Glutamatergic neuron (in vitro differentiated cells): ENCODE measurements around the gene PLEKHA7. TPM values are rescaled to one million over a fixed set of nuclear protein-coding genes. Genes with fewer than 3 reads are reported as not detected.

Source experiments
- DNase-seq: peaks from one replicate; pipeline ENCODE4 v3.0.0; 2022
- H3K27ac Mint-ChIP-seq: one replicate; pipeline ENCODE4 v1.8.0; 2020; ENCODE audit warnings: mild to moderate bottlenecking, mixed read lengths, inconsistent platforms; ENCODE audit not compliant: unreplicated experiment
- H3K27me3 Mint-ChIP-seq: one replicate; pipeline ENCODE4 v1.8.0; 2020; ENCODE audit warnings: mild to moderate bottlenecking, moderate library complexity, mixed read lengths, inconsistent platforms; ENCODE audit not compliant: unreplicated experiment
- H3K36me3 Mint-ChIP-seq: one replicate; pipeline ENCODE4 v1.8.0; 2020; ENCODE audit warnings: mild to moderate bottlenecking, mixed read lengths, inconsistent platforms; ENCODE audit not compliant: unreplicated experiment
- H3K4me1 Mint-ChIP-seq: one replicate; pipeline ENCODE4 v1.8.0; 2020; ENCODE audit warnings: mild to moderate bottlenecking, low read depth, mixed read lengths, inconsistent platforms; ENCODE audit not compliant: unreplicated experiment
- H3K4me3 Mint-ChIP-seq: one replicate; pipeline ENCODE4 v1.8.0; 2020; ENCODE audit warnings: mild to moderate bottlenecking, mixed read lengths, inconsistent platforms; ENCODE audit not compliant: unreplicated experiment
- H3K9me3 Mint-ChIP-seq: one replicate; pipeline ENCODE4 v1.8.0; 2020; ENCODE audit warnings: mild to moderate bottlenecking, moderate library complexity, mixed read lengths, inconsistent platforms; ENCODE audit not compliant: unreplicated experiment
- total RNA-seq: library from RNA; stranded (reverse); fragmentation: NEBNext Ultra II Directional; extraction: Animal tissue kit (Norgen Biotek cat#: 25700); gene quantifications from one replicate; pipeline ENCODE4 v1.2.1, GENCODE V29; 2021; ENCODE audit not compliant: unreplicated experiment
- TF ChIP-seq, protein P1 (sequence below): fragments of 200-600 bp; sonication (generic); IDR thresholded peaks from one replicate; pipeline ENCODE4 v1.5.0; 2021; ENCODE audit not compliant: partially characterized antibody, unreplicated experiment

PLEKHA7 gene
- total RNA-seq, 1 donor from 2014 or later = 5.7 TPM

DNA sequence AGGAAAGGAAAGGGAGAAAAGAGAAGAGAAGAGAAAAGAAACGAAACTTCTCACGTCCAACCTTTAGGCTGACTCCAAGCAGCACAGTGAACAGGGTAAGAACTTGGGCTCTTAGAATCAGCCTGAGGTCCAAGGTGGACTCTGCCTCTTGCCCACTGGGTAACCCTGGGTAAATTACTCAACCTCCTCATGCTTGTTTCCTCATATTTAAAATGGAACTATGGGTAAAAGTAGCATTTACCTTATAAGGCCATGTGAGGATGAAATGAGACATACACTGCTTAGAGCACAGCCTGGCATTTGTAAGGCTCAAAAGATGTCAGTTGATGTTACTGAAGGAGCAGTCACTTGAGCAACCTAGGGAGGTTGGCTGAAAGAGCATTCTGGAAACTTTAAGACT lies 167.9 kb downstream of the PLEKHA7 start:
- DNase-seq = no peak
- peaks cover 2% of the 10 kb centered on the region for H3K27me3 Mint-ChIP-seq
- H3K4me3 Mint-ChIP-seq = no peak overlapping the region
- H3K4me1 Mint-ChIP-seq = no peaks in the 10 kb centered on the region
- H3K27ac Mint-ChIP-seq = no peak overlapping the region
- peaks cover 4% of the 10 kb centered on the region for H3K9me3 Mint-ChIP-seq
- no peaks in the 10 kb centered on the region for H3K36me3 Mint-ChIP-seq
- TF ChIP-seq, protein P1, sequence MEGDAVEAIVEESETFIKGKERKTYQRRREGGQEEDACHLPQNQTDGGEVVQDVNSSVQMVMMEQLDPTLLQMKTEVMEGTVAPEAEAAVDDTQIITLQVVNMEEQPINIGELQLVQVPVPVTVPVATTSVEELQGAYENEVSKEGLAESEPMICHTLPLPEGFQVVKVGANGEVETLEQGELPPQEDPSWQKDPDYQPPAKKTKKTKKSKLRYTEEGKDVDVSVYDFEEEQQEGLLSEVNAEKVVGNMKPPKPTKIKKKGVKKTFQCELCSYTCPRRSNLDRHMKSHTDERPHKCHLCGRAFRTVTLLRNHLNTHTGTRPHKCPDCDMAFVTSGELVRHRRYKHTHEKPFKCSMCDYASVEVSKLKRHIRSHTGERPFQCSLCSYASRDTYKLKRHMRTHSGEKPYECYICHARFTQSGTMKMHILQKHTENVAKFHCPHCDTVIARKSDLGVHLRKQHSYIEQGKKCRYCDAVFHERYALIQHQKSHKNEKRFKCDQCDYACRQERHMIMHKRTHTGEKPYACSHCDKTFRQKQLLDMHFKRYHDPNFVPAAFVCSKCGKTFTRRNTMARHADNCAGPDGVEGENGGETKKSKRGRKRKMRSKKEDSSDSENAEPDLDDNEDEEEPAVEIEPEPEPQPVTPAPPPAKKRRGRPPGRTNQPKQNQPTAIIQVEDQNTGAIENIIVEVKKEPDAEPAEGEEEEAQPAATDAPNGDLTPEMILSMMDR = no peak

DNA sequence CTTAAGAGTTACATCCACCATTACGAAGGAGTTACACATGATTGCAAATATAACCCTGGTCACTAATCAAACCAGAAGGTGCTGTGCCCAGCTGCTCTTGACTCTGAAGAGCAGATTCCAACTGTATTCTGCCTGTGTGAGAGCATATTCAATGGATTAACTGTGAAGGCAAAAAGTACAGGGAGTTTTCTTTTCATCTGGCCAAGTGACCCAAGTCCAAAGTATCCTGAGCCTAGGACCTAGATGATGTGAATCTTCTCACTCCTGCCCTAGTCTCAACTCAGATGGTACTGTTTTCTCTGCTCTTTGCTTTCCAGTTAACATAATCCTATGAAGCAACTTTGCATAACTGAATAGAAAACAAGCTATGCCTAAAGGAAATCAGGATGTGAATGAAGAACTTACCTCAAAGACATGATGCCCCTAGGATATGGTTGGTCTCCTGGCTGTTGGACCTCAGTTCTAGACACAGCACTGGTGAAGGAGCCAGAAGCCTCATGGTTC lies 169.9 kb downstream of the PLEKHA7 start:
- H3K4me1 Mint-ChIP-seq = no peaks in the 10 kb centered on the region
- no peaks in the 10 kb centered on the region for H3K36me3 Mint-ChIP-seq
- TF ChIP-seq, protein P1 = no peak
- H3K4me3 Mint-ChIP-seq = no peak overlapping the region
- H3K27me3 Mint-ChIP-seq = peaks cover 4% of the 10 kb centered on the region
- DNase-seq = no peak
- H3K27ac Mint-ChIP-seq = no peak overlapping the region
- H3K9me3 Mint-ChIP-seq = peaks cover 1% of the 10 kb centered on the region

DNA sequence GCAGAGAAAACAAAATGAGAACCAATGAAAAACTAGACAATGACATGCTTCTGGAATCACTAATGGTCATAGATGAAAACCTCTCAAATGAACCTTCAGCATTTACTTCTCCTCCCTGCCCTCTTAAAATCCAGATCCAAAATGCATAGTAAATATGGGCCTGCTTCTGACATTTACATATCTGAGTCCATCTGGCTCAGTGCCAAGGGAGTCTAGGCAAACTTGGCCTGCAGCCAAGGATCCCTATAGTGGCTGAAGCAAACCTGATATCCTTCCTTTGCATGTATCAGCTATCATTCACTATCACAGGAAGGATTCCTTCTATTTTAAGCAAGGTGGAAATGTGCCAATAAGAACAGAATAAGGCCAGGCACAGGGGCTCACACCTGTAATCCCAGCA lies 170.9 kb downstream of the PLEKHA7 start:
- no peak for DNase-seq
- peaks cover 4% of the 10 kb centered on the region for H3K27me3 Mint-ChIP-seq
- TF ChIP-seq, protein P1 = no peak
- H3K36me3 Mint-ChIP-seq = no peaks in the 10 kb centered on the region
- H3K4me1 Mint-ChIP-seq = no peaks in the 10 kb centered on the region
- peaks cover 1% of the 10 kb centered on the region for H3K9me3 Mint-ChIP-seq
- no peak overlapping the region for H3K27ac Mint-ChIP-seq
- H3K4me3 Mint-ChIP-seq = no peak overlapping the region

DNA sequence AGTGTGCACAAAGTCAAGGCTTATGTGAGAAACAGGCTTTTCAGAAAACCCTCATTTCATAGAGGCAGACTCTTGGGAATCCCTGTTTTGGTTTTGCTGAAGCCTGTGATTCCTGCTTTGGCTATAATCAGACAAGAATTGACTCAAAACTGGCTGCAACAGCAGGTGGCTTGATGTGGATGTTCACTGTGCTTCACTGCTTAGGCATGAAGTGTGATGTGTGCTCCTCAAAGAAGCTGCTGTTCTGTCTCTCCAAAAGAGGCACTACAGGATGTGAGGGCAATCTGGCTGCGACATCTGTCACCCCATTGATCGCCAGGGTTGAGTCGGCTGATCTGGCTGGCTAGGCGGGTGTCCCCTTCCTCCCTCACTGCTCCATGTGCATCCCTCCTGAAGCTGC lies 172.2 kb downstream of the PLEKHA7 start:
- Mint-ChIP-seq H3K27me3 (peaks cover 4% of the 10 kb centered on the region), H3K36me3 (no peaks in the 10 kb centered on the region), H3K27ac (no peak overlapping the region), H3K4me3 (no peak overlapping the region), H3K9me3 (peaks cover 1% of the 10 kb centered on the region), H3K4me1 (no peaks in the 10 kb centered on the region)
- no peak for DNase-seq
- TF ChIP-seq, protein P1 = no peak

DNA sequence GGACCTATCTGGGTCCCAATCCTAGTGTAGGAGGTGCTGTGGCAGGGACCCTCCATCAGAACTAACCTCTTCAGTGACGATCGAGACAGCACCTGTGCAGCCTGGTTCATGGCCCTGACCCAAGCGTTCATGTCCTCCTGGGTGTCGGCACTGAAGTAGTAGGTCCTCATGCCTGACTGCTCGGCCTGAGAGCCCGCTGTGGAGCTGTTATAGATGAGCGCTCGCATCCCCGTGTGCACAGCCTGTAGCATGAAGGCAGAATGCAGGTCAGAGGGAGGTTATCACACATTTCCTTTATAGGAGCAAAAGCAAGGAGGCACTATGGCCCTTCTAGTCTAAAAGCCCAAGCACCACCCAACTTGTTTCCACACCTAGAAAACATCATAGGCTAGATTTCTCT lies 172.7 kb downstream of the PLEKHA7 start:
- TF ChIP-seq, protein P1 = no peak
- H3K4me3 Mint-ChIP-seq = no peak overlapping the region
- H3K36me3 Mint-ChIP-seq = no peaks in the 10 kb centered on the region
- H3K27me3 Mint-ChIP-seq = peaks cover 4% of the 10 kb centered on the region
- no peak overlapping the region for H3K27ac Mint-ChIP-seq
- H3K9me3 Mint-ChIP-seq = peaks cover 1% of the 10 kb centered on the region
- H3K4me1 Mint-ChIP-seq = no peaks in the 10 kb centered on the region
- DNase-seq = no peak
